ENCODE results near the gene HELZ. TPM values are rescaled to one million over a fixed set of nuclear protein-coding genes. Genes with fewer than 3 reads are reported as not detected.

Gene HELZ
- total and polyA plus RNA-seq, 2 of the 8 experiments (the other 6 are each of a cell fraction or from before 2014, with no cell fraction given) = 10.0 to 48.7 TPM

GRCh38 chr17:67212231-67212630, 32.8 kb downstream of the HELZ start:
- DNase-seq (ENCODE audit: low read depth in 1 of 2, low spot score in 2 of 2) = no peak
- H3K56ac ChIP-seq (replicated peaks; ENCODE audit: insufficient read length, low read depth, low read length) = no peak overlapping the region
- no peak overlapping the region for H2AK5ac ChIP-seq (ENCODE audit: low read depth, low read length)
- H3K4ac ChIP-seq (replicated peaks; ENCODE audit: insufficient read length, low read depth, low read length) = no peak overlapping the region
- no peak overlapping the region for H2AFZ ChIP-seq (ENCODE audit: low read length)
- no peak overlapping the region for H3K18ac ChIP-seq (ENCODE audit: extremely low read depth, low read length)
- H4K91ac ChIP-seq (replicated peaks; ENCODE audit: insufficient read length, low read length) = no peak overlapping the region
- no peak overlapping the region for H3K9ac ChIP-seq (replicated peaks in 1 of 4; ENCODE audit: extremely low read depth in 1 of 4, low read depth in 3 of 4, low read length in 3 of 4)
- no peak overlapping the region for H2BK5ac ChIP-seq (ENCODE audit: low read depth, low read length)
- TF ChIP-seq KDM1A (IDR thresholded peaks at IDR 0.05; ENCODE audit: borderline replicate concordance, low read length) (no peak), GTF2F1 (IDR thresholded peaks at IDR 0.05; ENCODE audit: borderline replicate concordance, low read depth, low read length) (no peak), BRCA1 (IDR thresholded peaks at IDR 0.05; ENCODE audit: low read depth, low read length) (no peak), EP300 (IDR thresholded peaks at IDR 0.05; ENCODE audit: borderline replicate concordance in 1 of 2, low read depth in 2 of 2, low read length in 2 of 2) (no peak), TBP (IDR thresholded peaks at IDR 0.05; ENCODE audit: low read depth, low read length) (no peak), CREB1 (IDR thresholded peaks at IDR 0.05) (no peak), SAP30 (IDR thresholded peaks at IDR 0.05; ENCODE audit: insufficient read depth, insufficient replicate concordance, low read length) (no peak), HDAC2 (IDR thresholded peaks at IDR 0.05; ENCODE audit: borderline replicate concordance in 1 of 2, low read depth in 2 of 2, low read length in 2 of 2) (no peak), TAF1 (IDR thresholded peaks at IDR 0.05; ENCODE audit: low read depth, low read length) (no peak)
- H2BK12ac ChIP-seq (ENCODE audit: low read depth, low read length) = no peak overlapping the region
- H3K23ac ChIP-seq (ENCODE audit: insufficient read length) = no peak overlapping the region
- no peaks in the 10 kb centered on the region for H4K20me1 ChIP-seq (replicated peaks in 1 of 2; ENCODE audit: control insufficient read depth in 1 of 2, insufficient read depth in 2 of 2, low read length in 2 of 2)
- no peak overlapping the region for H3K14ac ChIP-seq (ENCODE audit: insufficient read length)
- no peak overlapping the region for H4K5ac ChIP-seq (ENCODE audit: insufficient read length, low read depth, low read length)
- no peaks in the 10 kb centered on the region for H3K79me2 ChIP-seq (ENCODE audit: control insufficient read depth in 1 of 2, insufficient read depth in 2 of 2, low read length in 2 of 2)
- CTCF ChIA-PET (ENCODE audit: partially characterized antibody) = interaction anchor here (0.6 to 5.4 kb wide), 3 partner anchors 9 to 103 kb away, joined by 3 to 22 read pairs (median 3); no protein-coding TSS in a partner anchor
- no peaks in the 10 kb centered on the region for H3K9me3 ChIP-seq (ENCODE audit: insufficient read depth in 2 of 2, low read depth in 1 of 2, low read length in 1 of 2)
- no peak overlapping the region for H3K4me2 ChIP-seq (ENCODE audit: insufficient read depth in 1 of 2, low read depth in 2 of 2, low read length in 2 of 2)
- POLR2A ChIA-PET (ENCODE audit: partially characterized antibody) = no interaction called here
- no peak overlapping the region for H3K27ac ChIP-seq (ENCODE audit: low read depth, low read length)
- no peak overlapping the region for H2BK15ac ChIP-seq (ENCODE audit: low read length)
- no peak overlapping the region for H2BK120ac ChIP-seq (replicated peaks; ENCODE audit: low read depth, low read length)
- H3K36me3 ChIP-seq (ENCODE audit: control insufficient read depth in 2 of 4, insufficient read depth in 4 of 4, low read length in 3 of 4) = peaks cover 0 to 13% (median 4%) of the 10 kb centered on the region in 4 experiments; a peak in 4 of 8 replicates
- H2BK20ac ChIP-seq (ENCODE audit: low read length) = no peak overlapping the region
- H3K27me3 ChIP-seq (replicated peaks in 1 of 4; ENCODE audit: control insufficient read depth in 3 of 4, extremely low read depth in 1 of 4, insufficient read depth in 3 of 4, low read length in 3 of 4) = no peaks in the 10 kb centered on the region
- no peak overlapping the region for H3K4me3 ChIP-seq (ENCODE audit: extremely low read depth in 1 of 4, insufficient read depth in 2 of 4, low read depth in 3 of 4, low read length in 4 of 4)
- H3K4me1 ChIP-seq (replicated peaks in 1 of 4; ENCODE audit: control insufficient read depth in 3 of 4, insufficient read depth in 4 of 4, low read length in 3 of 4) = no peaks in the 10 kb centered on the region
- H4K8ac ChIP-seq (ENCODE audit: extremely low read depth, insufficient read depth, low read length) = no peak overlapping the region
- WGBS, 2 experiments (ENCODE audit: extremely low coverage in 1 of 2, insufficient coverage in 1 of 2, insufficient read length in 1 of 2, insufficient replicate concordance in 2 of 2, low coverage in 1 of 2, low lambda C conversion rate in 2 of 2, missing lambda C conversion rate in 1 of 2) = 93% methylated on average over 2 of the region's 5 CpGs; no CpG with 5 or more reads in 1 of the 2 experiments
- no peaks in the 10 kb centered on the region for H3K23me2 ChIP-seq (ENCODE audit: low read depth, low read length)
- no peak for FAIRE-seq
- H3K79me1 ChIP-seq (ENCODE audit: low read depth, low read length) = 0 out of 2 replicates have a peak, but pooled peaks cover 3% of the 10 kb centered on the region
